ENCODE measurements around the gene ARL2BP. TPM values are rescaled to one million over a fixed set of nuclear protein-coding genes. Genes with fewer than 3 reads are reported as not detected.

ARL2BP gene
- polyA plus RNA-seq, 1 donor (not counting 4 experiments of a cell fraction or from before 2014, with no cell fraction given) = 98.0 TPM

DNA sequence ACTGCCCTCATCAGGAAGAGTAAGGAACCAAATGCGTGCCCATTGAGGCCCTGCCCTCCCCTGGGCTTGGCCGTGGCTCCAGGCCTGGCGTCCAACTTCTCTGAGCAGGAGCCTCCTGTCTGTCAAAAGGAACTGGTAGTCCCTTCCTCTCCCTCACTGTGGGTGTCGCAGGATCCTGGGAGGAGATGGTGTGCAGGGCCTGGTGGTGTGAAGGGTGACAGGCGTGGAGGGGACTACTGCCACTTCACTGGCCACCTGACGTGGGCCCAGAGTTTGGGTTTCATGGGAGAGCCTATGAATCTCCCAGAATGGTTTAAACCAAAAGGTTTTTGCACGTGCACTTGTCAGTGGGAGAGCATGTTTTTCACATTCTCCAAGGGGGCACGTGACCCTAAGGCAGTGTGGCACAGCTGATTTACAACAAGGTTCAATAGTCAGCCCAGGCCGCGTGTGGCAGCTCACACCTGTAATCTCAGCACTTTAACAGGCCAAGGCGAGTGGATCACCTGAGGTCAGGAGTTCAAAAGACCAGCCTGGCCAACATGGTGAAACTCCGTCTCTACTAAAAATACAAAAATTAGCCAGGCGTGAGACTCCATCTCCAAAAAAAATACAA lies 12.5 kb downstream of the ARL2BP start:
- no peak for FAIRE-seq
- H3K27ac ChIP-seq (ENCODE audit: control insufficient read depth, insufficient read depth, low read length) = no peak overlapping the region

GRCh38 chr16:57258226-57258909 lies 13.3 kb downstream of the ARL2BP start:
- Histone ChIP-seq H4K20me1 (ENCODE audit: control insufficient read depth, extremely low read depth, insufficient read depth, low read length) (no peaks in the 10 kb centered on the region), H3K9me1 (ENCODE audit: control insufficient read depth, extremely low read depth, insufficient read depth, low read length) (no peaks in the 10 kb centered on the region), H3K79me2 (ENCODE audit: control insufficient read depth, insufficient read depth, low read length) (no peaks in the 10 kb centered on the region), H3K27me3 (ENCODE audit: control insufficient read depth, extremely low read depth, insufficient read depth, low read length) (no peaks in the 10 kb centered on the region), H3K4me2 (ENCODE audit: control insufficient read depth, extremely low read depth, insufficient read depth, low read depth, low read length) (no peak overlapping the region), H3K27ac (ENCODE audit: control insufficient read depth, insufficient read depth, low read length) (no peak overlapping the region), H3K9ac (ENCODE audit: control insufficient read depth, extremely low read depth, insufficient read depth, low read length) (no peak overlapping the region), H3K4me1 (ENCODE audit: control insufficient read depth, extremely low read depth, insufficient read depth, low read length) (peaks cover 49% of the 10 kb centered on the region), H3K9me3 (ENCODE audit: control insufficient read depth, low read depth, low read length) (no peaks in the 10 kb centered on the region), H2AFZ (ENCODE audit: control insufficient read depth, low read length) (no peak overlapping the region), H3K36me3 (ENCODE audit: control insufficient read depth in 2 of 2, extremely low read depth in 1 of 2, insufficient read depth in 2 of 2, low read length in 2 of 2) (peaks cover 0 to 1% of the 10 kb centered on the region in 2 experiments), H3K4me3 (ENCODE audit: control insufficient read depth in 2 of 3, extremely low read depth in 1 of 3, insufficient read depth in 2 of 3, low read depth in 1 of 3, low read length in 3 of 3) (no peak overlapping the region)
- no peak for TF ChIP-seq EZH2 (IDR thresholded peaks at IDR 0.05; ENCODE audit: low read length)
- TF ChIP-seq CTCF (optimal IDR thresholded peaks at IDR 0.05 in 1 of 3, IDR thresholded peaks at IDR 0.05 in 1 of 3, conservative IDR thresholded peaks at IDR 0.05 in 1 of 3; ENCODE audit: extremely low read depth in 1 of 3, insufficient read depth in 2 of 3, low read length in 3 of 3) = no peak
- dilution Hi-C loops (cut with MboI; ENCODE audit: extremely low pct_ligation_motif_present, low sequenced_read_pairs) = no loop called here
- DNase-seq (ENCODE audit: low read depth, low spot score) (no peak), FAIRE-seq (no peak)

More for the DNA sequence above, 12.5 kb downstream of the ARL2BP start:
- H3K36me3 ChIP-seq (ENCODE audit: control insufficient read depth in 2 of 2, extremely low read depth in 1 of 2, insufficient read depth in 2 of 2, low read length in 2 of 2) = peaks cover 2 to 5% of the 10 kb centered on the region in 2 experiments
- no peaks in the 10 kb centered on the region for H3K9me3 ChIP-seq (ENCODE audit: control insufficient read depth, low read depth, low read length)
- dilution Hi-C loops (cut with MboI; ENCODE audit: extremely low pct_ligation_motif_present, low sequenced_read_pairs) = no loop called here
- H3K27me3 ChIP-seq (ENCODE audit: control insufficient read depth, extremely low read depth, insufficient read depth, low read length) = no peaks in the 10 kb centered on the region
- H2AFZ ChIP-seq (ENCODE audit: control insufficient read depth, low read length) = no peak overlapping the region
- H3K4me1 ChIP-seq (ENCODE audit: control insufficient read depth, extremely low read depth, insufficient read depth, low read length) = peaks cover 43% of the 10 kb centered on the region
- H4K20me1 ChIP-seq (ENCODE audit: control insufficient read depth, extremely low read depth, insufficient read depth, low read length) = no peaks in the 10 kb centered on the region
- H3K9me1 ChIP-seq (ENCODE audit: control insufficient read depth, extremely low read depth, insufficient read depth, low read length) = no peaks in the 10 kb centered on the region
- H3K79me2 ChIP-seq (ENCODE audit: control insufficient read depth, insufficient read depth, low read length) = no peaks in the 10 kb centered on the region
- H3K4me3 ChIP-seq (ENCODE audit: control insufficient read depth in 2 of 3, extremely low read depth in 1 of 3, insufficient read depth in 2 of 3, low read depth in 1 of 3, low read length in 3 of 3) = no peak overlapping the region
- DNase-seq (ENCODE audit: low read depth, low spot score) = no peak
- H3K9ac ChIP-seq (ENCODE audit: control insufficient read depth, extremely low read depth, insufficient read depth, low read length) = no peak overlapping the region
- H3K4me2 ChIP-seq (ENCODE audit: control insufficient read depth, extremely low read depth, insufficient read depth, low read depth, low read length) = no peak overlapping the region
- TF ChIP-seq CTCF (optimal IDR thresholded peaks at IDR 0.05 in 1 of 3, IDR thresholded peaks at IDR 0.05 in 1 of 3, conservative IDR thresholded peaks at IDR 0.05 in 1 of 3; ENCODE audit: extremely low read depth in 1 of 3, insufficient read depth in 2 of 3, low read length in 3 of 3) = no peak
- no peak for TF ChIP-seq EZH2 (IDR thresholded peaks at IDR 0.05; ENCODE audit: low read length)

All from keratinocyte (primary cell).